ENCODE data around the gene MCHR2.

DNA sequence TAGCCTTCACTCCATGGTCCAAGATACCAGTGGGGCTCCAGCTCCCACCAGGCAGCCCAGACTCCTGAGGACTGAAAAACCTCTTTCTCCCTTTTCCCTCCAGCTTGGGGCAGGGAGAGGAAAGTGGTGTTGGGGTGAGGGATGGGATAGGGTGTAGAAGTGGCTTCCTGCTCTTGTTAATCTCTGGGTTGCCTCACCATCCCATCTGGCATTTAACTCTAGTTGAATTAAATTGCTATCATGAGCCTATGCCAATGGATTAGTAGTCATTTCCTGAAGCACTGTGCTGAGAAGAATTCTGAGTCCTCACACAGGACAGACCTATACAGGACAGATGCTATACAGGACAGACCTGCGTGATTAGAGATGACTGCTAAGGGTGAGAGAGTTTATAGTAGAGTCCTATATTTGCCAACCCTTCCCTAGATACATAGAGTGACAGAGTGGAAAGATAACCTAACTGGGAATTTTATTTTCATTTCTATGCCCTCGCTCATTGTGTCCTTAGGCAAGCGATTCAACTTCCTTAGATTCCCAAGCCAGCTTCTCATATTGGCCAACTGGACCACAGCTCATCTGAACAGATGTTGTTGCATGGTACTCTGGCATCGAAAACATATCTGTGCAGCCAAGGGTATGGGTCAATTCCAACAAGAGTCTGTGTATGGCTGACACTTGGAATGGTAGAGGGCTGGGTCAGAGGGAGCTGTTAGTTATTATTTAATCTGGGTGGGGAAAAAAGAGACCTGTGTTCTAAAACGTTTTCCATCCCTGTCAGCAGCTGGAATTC is 42.8 kb downstream of the MCHR2 start:
- TF ChIP-seq REST (tag by site-specific recombination; IDR thresholded peaks at IDR 0.05) = no peak
- TF ChIP-seq ZNF302 (tag by site-specific recombination; IDR thresholded peaks at IDR 0.05; ENCODE audit: low read depth) = no peak
- TF ChIP-seq, protein P1, sequence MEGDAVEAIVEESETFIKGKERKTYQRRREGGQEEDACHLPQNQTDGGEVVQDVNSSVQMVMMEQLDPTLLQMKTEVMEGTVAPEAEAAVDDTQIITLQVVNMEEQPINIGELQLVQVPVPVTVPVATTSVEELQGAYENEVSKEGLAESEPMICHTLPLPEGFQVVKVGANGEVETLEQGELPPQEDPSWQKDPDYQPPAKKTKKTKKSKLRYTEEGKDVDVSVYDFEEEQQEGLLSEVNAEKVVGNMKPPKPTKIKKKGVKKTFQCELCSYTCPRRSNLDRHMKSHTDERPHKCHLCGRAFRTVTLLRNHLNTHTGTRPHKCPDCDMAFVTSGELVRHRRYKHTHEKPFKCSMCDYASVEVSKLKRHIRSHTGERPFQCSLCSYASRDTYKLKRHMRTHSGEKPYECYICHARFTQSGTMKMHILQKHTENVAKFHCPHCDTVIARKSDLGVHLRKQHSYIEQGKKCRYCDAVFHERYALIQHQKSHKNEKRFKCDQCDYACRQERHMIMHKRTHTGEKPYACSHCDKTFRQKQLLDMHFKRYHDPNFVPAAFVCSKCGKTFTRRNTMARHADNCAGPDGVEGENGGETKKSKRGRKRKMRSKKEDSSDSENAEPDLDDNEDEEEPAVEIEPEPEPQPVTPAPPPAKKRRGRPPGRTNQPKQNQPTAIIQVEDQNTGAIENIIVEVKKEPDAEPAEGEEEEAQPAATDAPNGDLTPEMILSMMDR (tag by site-specific recombination; IDR thresholded peaks at IDR 0.05) = no peak
- no peak for TF ChIP-seq SALL2 (tag by site-specific recombination; IDR thresholded peaks at IDR 0.05; ENCODE audit: borderline replicate concordance)
- TF ChIP-seq MEIS1 (CRISPR knock-in tag; IDR thresholded peaks at IDR 0.05; ENCODE audit: borderline replicate concordance) = no peak
- no peak for TF ChIP-seq ELK4 (IDR thresholded peaks at IDR 0.05; ENCODE audit: borderline replicate concordance, low read depth, low read length)
- TF ChIP-seq PATZ1 (tag by site-specific recombination; IDR thresholded peaks at IDR 0.05) = no peak
